MM.1S (cell line): ENCODE measurements around the gene MS4A10.

Experiments
- DNase-seq: peaks from one replicate; pipeline ENCODE4 v3.0.0-alpha.2; 2015
- H2AFZ ChIP-seq: fragments of 300-600 bp; sonication (generic); 2 replicates; pipeline ENCODE4 v1.6.0; 2016; ENCODE audit warnings: antibody characterized with exemption, low read length
- H3F3A ChIP-seq: fragments of 300-600 bp; sonication (generic); 2 replicates; pipeline ENCODE4 v1.6.1; 2016; ENCODE audit warnings: mild to moderate bottlenecking, antibody characterized with exemption, low read length, moderate library complexity, mixed read lengths; ENCODE audit not compliant: insufficient read depth
- H3K27ac ChIP-seq: fragments of 300-600 bp; sonication (generic); 2 replicates; pipeline ENCODE4 v1.5.1; 2016; ENCODE audit warnings: mild to moderate bottlenecking, low read length
- H3K27me3 ChIP-seq: fragments of 300-600 bp; sonication (generic); replicated peaks from 2 replicates; pipeline ENCODE4 v1.6.0; 2016; ENCODE audit warnings: low read length; ENCODE audit not compliant: insufficient read depth
- H3K36me3 ChIP-seq: fragments of 300-600 bp; sonication (generic); replicated peaks from 2 replicates; pipeline ENCODE4 v1.6.1; 2016; ENCODE audit warnings: mild to moderate bottlenecking, low read length, mixed read lengths; ENCODE audit not compliant: insufficient read depth
- H3K4me1 ChIP-seq: fragments of 300-600 bp; sonication (generic); 2 replicates; pipeline ENCODE4 v1.6.1; 2016; ENCODE audit warnings: low read length, mixed read lengths
- H3K4me2 ChIP-seq: fragments of 300-600 bp; sonication (generic); 2 replicates; pipeline ENCODE4 v1.6.0; 2016; ENCODE audit warnings: low read depth, low read length
- H3K4me3 ChIP-seq: fragments of 300-600 bp; sonication (generic); 2 replicates; pipeline ENCODE4 v1.5.1; 2016; ENCODE audit warnings: low read length, mixed read lengths
- H3K79me2 ChIP-seq: fragments of 300-600 bp; sonication (generic); 2 replicates; pipeline ENCODE4 v1.6.1; 2016; ENCODE audit warnings: mixed run types, low read length, mixed read lengths
- H3K9ac ChIP-seq: fragments of 300-600 bp; sonication (generic); 2 replicates; pipeline ENCODE4 v1.6.1; 2016; ENCODE audit warnings: low read length, mixed read lengths
- H3K9me2 ChIP-seq: fragments of 300-600 bp; sonication (generic); replicated peaks from 2 replicates; pipeline ENCODE4 v1.6.1; 2016; ENCODE audit warnings: mild to moderate bottlenecking, low read length, mixed read lengths; ENCODE audit not compliant: insufficient read depth
- H3K9me3 ChIP-seq: fragments of 300-600 bp; sonication (generic); replicated peaks from 2 replicates; pipeline ENCODE4 v1.6.1; 2016; ENCODE audit warnings: mild to moderate bottlenecking, low read length, mixed read lengths; ENCODE audit not compliant: insufficient read depth
- H4K20me1 ChIP-seq: fragments of 300-600 bp; sonication (generic); 2 replicates; pipeline ENCODE4 v1.6.1; 2016; ENCODE audit warnings: mild to moderate bottlenecking, low read length, moderate library complexity, mixed read lengths; ENCODE audit not compliant: insufficient read depth
- CTCF ChIP-seq: fragments of 300-600 bp; sonication (generic); IDR thresholded peaks from 2 replicates; pipeline ENCODE4 v1.5.1; 2016; ENCODE audit warnings: antibody characterized with exemption, low read length, mixed read lengths
- EZH2 ChIP-seq: fragments of 300-600 bp; sonication (generic); optimal IDR thresholded peaks from 2 replicates; pipeline ENCODE3; 2017; ENCODE audit warnings: low read depth, mild to moderate bottlenecking, antibody characterized with exemption, low read length, mixed read lengths
- EZH2phosphoT487 ChIP-seq: fragments of 300-600 bp; sonication (generic); IDR thresholded peaks from 2 replicates; pipeline ENCODE4 v1.6.1; 2018; ENCODE audit warnings: antibody characterized with exemption, low read length

MS4A10 gene

GRCh38 chr11:60801194-60801593 is 16.1 kb downstream of the MS4A10 start:
- Histone ChIP-seq H3K9ac (no peak overlapping the region), H4K20me1 (no peaks in the 10 kb centered on the region), H2AFZ (no peak overlapping the region), H3K4me2 (no peak overlapping the region), H3K27ac (no peak overlapping the region), H3F3A (no peaks in the 10 kb centered on the region), H3K79me2 (no peaks in the 10 kb centered on the region), H3K4me1 (no peaks in the 10 kb centered on the region), H3K27me3 (no peaks in the 10 kb centered on the region; the same call in 1 of the 2 replicates), H3K9me2 (no peaks in the 10 kb centered on the region), H3K4me3 (no peak overlapping the region), H3K9me3 (no peaks in the 10 kb centered on the region), H3K36me3 (no peaks in the 10 kb centered on the region)
- no peak for DNase-seq
- no peak for TF ChIP-seq CTCF
- no peak for TF ChIP-seq EZH2phosphoT487
- no peak for TF ChIP-seq EZH2

GRCh38 chr11:60803273-60803936 is 18.3 kb downstream of the MS4A10 start:
- Histone ChIP-seq H3K27me3 (no peaks in the 10 kb centered on the region; the same call in 1 of the 2 replicates), H4K20me1 (no peaks in the 10 kb centered on the region), H3K9me2 (no peaks in the 10 kb centered on the region), H3K27ac (no peak overlapping the region), H3K4me1 (no peaks in the 10 kb centered on the region), H3F3A (no peaks in the 10 kb centered on the region), H3K36me3 (no peaks in the 10 kb centered on the region), H3K4me3 (no peak overlapping the region), H2AFZ (no peak overlapping the region), H3K4me2 (no peak overlapping the region), H3K9me3 (no peaks in the 10 kb centered on the region), H3K9ac (no peak overlapping the region), H3K79me2 (no peaks in the 10 kb centered on the region)
- TF ChIP-seq EZH2phosphoT487 (no peak), EZH2 (no peak), CTCF (no peak)
- DNase-seq: no peak

GRCh38 chr11:60809249-60809648 is 24.1 kb downstream of the MS4A10 start:
- H3F3A ChIP-seq: no peaks in the 10 kb centered on the region
- H3K36me3 ChIP-seq: no peaks in the 10 kb centered on the region
- no peaks in the 10 kb centered on the region for H3K79me2 ChIP-seq
- H3K9me3 ChIP-seq: no peaks in the 10 kb centered on the region
- H3K27ac ChIP-seq: no peak overlapping the region
- no peak overlapping the region for H2AFZ ChIP-seq
- no peak overlapping the region for H3K9ac ChIP-seq
- H3K27me3 ChIP-seq: no peaks in the 10 kb centered on the region
- TF ChIP-seq EZH2phosphoT487 (no peak), EZH2 (no peak), CTCF (no peak)
- no peaks in the 10 kb centered on the region for H3K4me1 ChIP-seq
- H4K20me1 ChIP-seq: no peaks in the 10 kb centered on the region
- DNase-seq: no peak
- no peak overlapping the region for H3K4me2 ChIP-seq
- no peak overlapping the region for H3K4me3 ChIP-seq
- H3K9me2 ChIP-seq: no peaks in the 10 kb centered on the region
